ENCODE data around the gene TTC14. TPM values are rescaled to one million over a fixed set of nuclear protein-coding genes. Genes with fewer than 3 reads are reported as not detected.
"Not testable (repeated sequence)": the region's sequence is repeated elsewhere in the genome, so short reads cannot be mapped to it uniquely, and the experiment has no call there.

The TTC14 gene
- total and polyA plus RNA-seq, 2 of the 8 experiments (the other 6 are each of a cell fraction or from before 2014, with no cell fraction given), result 10.2 to 22.3 TPM

DNA sequence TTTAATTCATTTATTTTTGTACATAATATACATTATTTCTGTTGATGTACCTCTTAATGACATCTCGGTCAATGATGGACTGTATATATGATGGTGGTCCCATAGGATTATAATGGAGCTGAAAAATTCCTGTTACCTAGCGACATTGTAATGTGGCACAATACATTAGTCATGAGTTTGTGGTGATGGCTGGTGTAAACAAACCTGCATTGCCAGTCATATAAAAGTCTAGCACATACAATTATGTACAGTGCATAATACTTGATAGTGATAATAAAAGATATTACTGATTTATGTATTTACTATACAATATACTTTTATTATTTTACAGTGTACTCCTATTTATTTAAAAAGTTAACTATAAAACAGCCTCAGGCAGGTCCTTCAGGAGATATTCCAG lies 15.1 kb downstream of the TTC14 start:
- no peak overlapping the region for H4K8ac ChIP-seq (ENCODE audit: extremely low read depth, insufficient read depth, low read length)
- TF ChIP-seq KDM5A (IDR thresholded peaks at IDR 0.05; ENCODE audit: low read length), result no peak
- WGBS, 2 experiments (ENCODE audit: extremely low coverage in 1 of 2, insufficient coverage in 1 of 2, insufficient read length in 1 of 2, insufficient replicate concordance in 2 of 2, low coverage in 1 of 2, low lambda C conversion rate in 2 of 2, missing lambda C conversion rate in 1 of 2), result 84% methylated on average over 2 of the region's 2 CpGs; no CpG with 5 or more reads in 1 of the 2 experiments
- no peaks in the 10 kb centered on the region for H4K20me1 ChIP-seq (replicated peaks in 1 of 2; ENCODE audit: control insufficient read depth in 1 of 2, insufficient read depth in 2 of 2, low read length in 2 of 2)
- no peak overlapping the region for H3K4ac ChIP-seq (replicated peaks; ENCODE audit: insufficient read length, low read depth, low read length)
- H3K23me2 ChIP-seq (ENCODE audit: low read depth, low read length), result no peaks in the 10 kb centered on the region
- H3K27ac ChIP-seq (ENCODE audit: low read depth, low read length), result no peak overlapping the region
- POLR2A ChIA-PET (ENCODE audit: partially characterized antibody), result interaction anchor here (1.2 kb wide), 1 partner anchor 15 kb away, joined by 5 read pairs; the partner anchor contains the start of gene TTC14
- H2BK120ac ChIP-seq (replicated peaks; ENCODE audit: low read depth, low read length), result no peak overlapping the region
- no peak overlapping the region for H3K14ac ChIP-seq (ENCODE audit: insufficient read length)
- H3K18ac ChIP-seq (ENCODE audit: extremely low read depth, low read length), result no peak overlapping the region
- H3K23ac ChIP-seq (ENCODE audit: insufficient read length), result no peak overlapping the region
- H2BK15ac ChIP-seq (ENCODE audit: low read length), result no peak overlapping the region
- H2BK5ac ChIP-seq (ENCODE audit: low read depth, low read length), result no peak overlapping the region
- no peak overlapping the region for H2BK20ac ChIP-seq (ENCODE audit: low read length)
- DNase-seq (ENCODE audit: low read depth in 1 of 2, low spot score in 2 of 2), result no peak
- no peak for FAIRE-seq
- H3K4me3 ChIP-seq (ENCODE audit: extremely low read depth in 1 of 4, insufficient read depth in 2 of 4, low read depth in 3 of 4, low read length in 4 of 4), result no peak overlapping the region
- H4K91ac ChIP-seq (replicated peaks; ENCODE audit: insufficient read length, low read length), result no peak overlapping the region
- H3K79me1 ChIP-seq (ENCODE audit: low read depth, low read length), result no peaks in the 10 kb centered on the region
- H2AFZ ChIP-seq (ENCODE audit: low read length), result no peak overlapping the region
- no peak overlapping the region for H3K9ac ChIP-seq (replicated peaks in 1 of 4; ENCODE audit: extremely low read depth in 1 of 4, low read depth in 3 of 4, low read length in 3 of 4)
- no peaks in the 10 kb centered on the region for H3K9me3 ChIP-seq (ENCODE audit: insufficient read depth in 2 of 2, low read depth in 1 of 2, low read length in 1 of 2)
- H3K4me2 ChIP-seq (ENCODE audit: insufficient read depth in 1 of 2, low read depth in 2 of 2, low read length in 2 of 2), result no peak overlapping the region
- H2AK5ac ChIP-seq (ENCODE audit: low read depth, low read length), result no peak overlapping the region
- peaks cover under 1 to 21% (median 9%) of the 10 kb centered on the region in 4 experiments; a peak in 5 of 8 replicates for H3K36me3 ChIP-seq (ENCODE audit: control insufficient read depth in 2 of 4, insufficient read depth in 4 of 4, low read length in 3 of 4)
- no peak overlapping the region for H4K5ac ChIP-seq (ENCODE audit: insufficient read length, low read depth, low read length)
- no peak overlapping the region for H3K56ac ChIP-seq (replicated peaks; ENCODE audit: insufficient read length, low read depth, low read length)
- CTCF ChIA-PET (ENCODE audit: partially characterized antibody), result interaction anchor here (0.8 to 3.4 kb wide), 4 partner anchors 17 to 845 kb away, joined by 3 to 12 read pairs (median 3); no protein-coding TSS in a partner anchor
- H3K4me1 ChIP-seq (replicated peaks in 1 of 4; ENCODE audit: control insufficient read depth in 3 of 4, insufficient read depth in 4 of 4, low read length in 3 of 4), result no peaks in the 10 kb centered on the region
- no peaks in the 10 kb centered on the region for H3K79me2 ChIP-seq (ENCODE audit: control insufficient read depth in 1 of 2, insufficient read depth in 2 of 2, low read length in 2 of 2)
- no peak overlapping the region for H2BK12ac ChIP-seq (ENCODE audit: low read depth, low read length)
- no peaks in the 10 kb centered on the region for H3K27me3 ChIP-seq (replicated peaks in 1 of 4; ENCODE audit: control insufficient read depth in 3 of 4, extremely low read depth in 1 of 4, insufficient read depth in 3 of 4, low read length in 3 of 4)

DNA sequence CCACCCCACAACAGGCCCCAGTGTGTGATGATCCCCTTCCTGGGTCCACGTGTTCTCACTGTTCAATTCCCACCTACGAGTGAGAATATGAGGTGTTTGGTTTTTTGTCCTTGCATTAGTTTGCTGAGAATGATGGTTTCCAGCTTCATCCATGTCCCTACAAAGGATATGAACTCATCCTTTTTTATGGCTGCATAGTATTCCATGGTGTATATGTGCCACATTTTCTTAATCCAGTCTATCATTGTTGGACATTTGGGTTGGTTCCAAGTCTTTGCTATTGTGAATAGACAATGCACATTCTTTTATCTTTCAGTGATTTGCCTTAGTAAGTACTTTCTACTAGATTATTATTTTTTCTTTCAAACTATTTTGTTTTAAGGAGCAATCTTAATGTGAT lies 16.6 kb downstream of the TTC14 start:
- POLR2A ChIA-PET (ENCODE audit: partially characterized antibody); H2BK120ac ChIP-seq (replicated peaks; ENCODE audit: low read depth, low read length); H3K14ac ChIP-seq (ENCODE audit: insufficient read length); H3K4ac ChIP-seq (replicated peaks; ENCODE audit: insufficient read length, low read depth, low read length); H3K79me1 ChIP-seq (ENCODE audit: low read depth, low read length); H3K18ac ChIP-seq (ENCODE audit: extremely low read depth, low read length); H3K4me1 ChIP-seq (replicated peaks in 1 of 4; ENCODE audit: control insufficient read depth in 3 of 4, insufficient read depth in 4 of 4, low read length in 3 of 4); H3K27ac ChIP-seq (ENCODE audit: low read depth, low read length); H3K9me3 ChIP-seq (ENCODE audit: insufficient read depth in 2 of 2, low read depth in 1 of 2, low read length in 1 of 2); H3K4me2 ChIP-seq (ENCODE audit: insufficient read depth in 1 of 2, low read depth in 2 of 2, low read length in 2 of 2); H3K36me3 ChIP-seq (ENCODE audit: control insufficient read depth in 2 of 4, insufficient read depth in 4 of 4, low read length in 3 of 4); H2BK5ac ChIP-seq (ENCODE audit: low read depth, low read length); CTCF ChIA-PET (ENCODE audit: partially characterized antibody); H3K79me2 ChIP-seq (ENCODE audit: control insufficient read depth in 1 of 2, insufficient read depth in 2 of 2, low read length in 2 of 2); H2BK12ac ChIP-seq (ENCODE audit: low read depth, low read length); FAIRE-seq; H3K4me3 ChIP-seq (ENCODE audit: extremely low read depth in 1 of 4, insufficient read depth in 2 of 4, low read depth in 3 of 4, low read length in 4 of 4); DNase-seq (ENCODE audit: low read depth in 1 of 2, low spot score in 2 of 2); H3K9ac ChIP-seq (replicated peaks in 1 of 4; ENCODE audit: extremely low read depth in 1 of 4, low read depth in 3 of 4, low read length in 3 of 4); H2BK20ac ChIP-seq (ENCODE audit: low read length); H4K20me1 ChIP-seq (replicated peaks in 1 of 2; ENCODE audit: control insufficient read depth in 1 of 2, insufficient read depth in 2 of 2, low read length in 2 of 2); H3K56ac ChIP-seq (replicated peaks; ENCODE audit: insufficient read length, low read depth, low read length); H3K27me3 ChIP-seq (replicated peaks in 1 of 4; ENCODE audit: control insufficient read depth in 3 of 4, extremely low read depth in 1 of 4, insufficient read depth in 3 of 4, low read length in 3 of 4); H2AK5ac ChIP-seq (ENCODE audit: low read depth, low read length); H3K23me2 ChIP-seq (ENCODE audit: low read depth, low read length); H4K8ac ChIP-seq (ENCODE audit: extremely low read depth, insufficient read depth, low read length); H2AFZ ChIP-seq (ENCODE audit: low read length); H3K23ac ChIP-seq (ENCODE audit: insufficient read length); H2BK15ac ChIP-seq (ENCODE audit: low read length); H4K5ac ChIP-seq (ENCODE audit: insufficient read length, low read depth, low read length); H4K91ac ChIP-seq (replicated peaks; ENCODE audit: insufficient read length, low read length): not testable (repeated sequence)
- 93% methylated on average over 2 of the region's 2 CpGs; no CpG with 5 or more reads in 1 of the 2 experiments for WGBS, 2 experiments (ENCODE audit: extremely low coverage in 1 of 2, insufficient coverage in 1 of 2, insufficient read length in 1 of 2, insufficient replicate concordance in 2 of 2, low coverage in 1 of 2, low lambda C conversion rate in 2 of 2, missing lambda C conversion rate in 1 of 2)
